GM18511 (cell line): ENCODE data around the gene KCTD5.
A peak's percentile ranks its signal among the peaks of the same experiment; 100 is the strongest.

Experiments used
- ATAC-seq: cut with Tn5 transposase; IDR thresholded peaks from one replicate; pipeline ENCODE4 v1.9.1; 2021; ENCODE audit warnings: mild to moderate bottlenecking, moderate library complexity; ENCODE audit not compliant: unreplicated experiment

KCTD5 gene

DNA sequence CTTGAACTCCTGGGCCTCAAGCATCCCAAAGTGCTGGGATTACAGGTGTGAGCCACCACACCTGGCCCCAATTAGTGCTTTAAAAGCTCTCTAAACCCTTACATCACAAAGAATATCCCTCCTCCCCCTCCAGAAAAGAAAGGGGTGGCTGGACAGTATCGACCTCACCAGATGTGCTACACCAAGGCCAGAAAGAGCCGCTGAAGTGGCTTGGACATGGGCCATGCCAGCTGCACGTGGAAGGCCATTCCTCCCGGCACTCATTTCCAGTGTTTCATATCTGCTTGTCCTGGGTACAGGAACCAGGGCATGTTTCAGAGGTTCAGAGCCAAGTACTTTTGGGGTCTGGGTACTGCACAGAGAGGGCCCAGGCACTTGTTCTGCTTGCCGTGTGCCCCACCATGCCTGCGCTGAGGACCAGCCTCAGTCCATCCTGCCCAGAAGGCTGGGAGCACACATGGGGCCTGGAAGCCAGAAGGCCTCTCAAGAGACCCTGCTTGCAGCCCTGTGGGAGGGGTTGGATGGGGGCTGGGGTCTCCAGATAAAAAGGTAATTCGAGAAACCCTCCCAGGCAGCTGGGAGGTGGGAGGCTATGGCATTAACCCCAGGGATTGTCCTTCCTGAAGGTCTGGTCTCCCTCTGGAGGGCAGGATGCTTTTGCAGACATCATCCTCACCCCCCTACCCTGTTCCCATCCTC is 66.6 kb downstream of the KCTD5 start:
- no peak for ATAC-seq

DNA sequence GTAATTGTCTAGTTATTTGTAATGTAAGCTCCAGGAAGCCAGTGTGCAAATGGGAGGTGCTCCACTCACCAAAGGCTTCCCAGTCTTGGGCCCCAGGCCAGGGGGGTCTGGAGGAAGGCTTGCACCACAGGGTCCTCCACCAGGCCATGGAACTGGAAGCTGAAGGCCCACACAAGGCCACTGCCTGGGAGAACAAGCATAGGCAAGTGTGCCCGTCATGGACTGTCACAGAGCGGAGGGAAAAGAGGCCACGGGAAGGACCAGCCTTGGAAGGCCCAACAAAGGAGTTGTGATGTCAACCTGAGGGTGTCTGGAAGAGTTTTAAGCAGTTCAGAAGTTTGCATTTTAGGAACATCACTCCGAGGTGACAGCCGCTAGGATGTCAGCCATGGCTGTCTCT is 67.2 kb downstream of the KCTD5 start:
- no peak for ATAC-seq

DNA sequence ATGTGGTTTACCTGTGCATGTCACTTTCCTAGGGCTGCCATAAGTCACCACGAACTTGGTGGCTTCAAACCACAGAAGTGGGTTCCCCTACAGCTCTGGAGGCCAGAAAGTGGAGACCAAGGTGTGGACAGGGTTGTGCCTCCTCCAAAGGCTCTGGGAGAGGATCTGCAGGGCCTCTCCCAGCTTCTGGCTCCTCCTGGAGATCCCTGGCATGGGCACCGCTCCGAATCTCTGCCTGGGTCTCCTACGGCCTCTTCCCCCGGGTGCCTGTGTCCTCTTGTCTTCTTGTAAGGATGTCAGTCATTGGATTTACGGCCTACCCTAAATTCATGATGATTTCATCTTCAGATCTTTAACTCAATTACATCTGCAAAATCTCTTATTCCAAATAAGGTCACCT is 67.6 kb downstream of the KCTD5 start:
- no peak for ATAC-seq

DNA sequence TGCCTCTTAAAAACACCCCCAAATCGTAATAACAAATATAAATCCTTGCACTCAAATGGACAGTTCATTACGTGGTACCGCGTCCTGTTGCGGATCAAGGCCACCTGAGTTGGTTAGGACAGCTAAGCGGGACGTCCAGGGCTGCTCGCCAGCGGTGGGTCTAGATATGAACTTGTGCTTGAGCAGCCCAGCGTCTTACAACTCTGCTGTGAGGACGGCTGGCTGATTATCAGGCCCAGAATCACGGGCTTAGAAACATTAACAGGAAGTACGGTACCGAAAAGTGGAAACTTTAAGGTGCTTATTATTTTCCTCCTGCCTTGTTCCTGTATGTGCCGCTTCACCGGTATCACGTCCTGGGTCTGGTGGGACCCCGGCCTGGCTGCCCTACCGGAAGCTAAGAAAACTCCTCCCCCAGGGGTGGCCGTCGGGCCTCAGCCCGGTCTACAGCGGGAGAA is 69.3 kb downstream of the KCTD5 start:
- ATAC-seq, result no peak

DNA sequence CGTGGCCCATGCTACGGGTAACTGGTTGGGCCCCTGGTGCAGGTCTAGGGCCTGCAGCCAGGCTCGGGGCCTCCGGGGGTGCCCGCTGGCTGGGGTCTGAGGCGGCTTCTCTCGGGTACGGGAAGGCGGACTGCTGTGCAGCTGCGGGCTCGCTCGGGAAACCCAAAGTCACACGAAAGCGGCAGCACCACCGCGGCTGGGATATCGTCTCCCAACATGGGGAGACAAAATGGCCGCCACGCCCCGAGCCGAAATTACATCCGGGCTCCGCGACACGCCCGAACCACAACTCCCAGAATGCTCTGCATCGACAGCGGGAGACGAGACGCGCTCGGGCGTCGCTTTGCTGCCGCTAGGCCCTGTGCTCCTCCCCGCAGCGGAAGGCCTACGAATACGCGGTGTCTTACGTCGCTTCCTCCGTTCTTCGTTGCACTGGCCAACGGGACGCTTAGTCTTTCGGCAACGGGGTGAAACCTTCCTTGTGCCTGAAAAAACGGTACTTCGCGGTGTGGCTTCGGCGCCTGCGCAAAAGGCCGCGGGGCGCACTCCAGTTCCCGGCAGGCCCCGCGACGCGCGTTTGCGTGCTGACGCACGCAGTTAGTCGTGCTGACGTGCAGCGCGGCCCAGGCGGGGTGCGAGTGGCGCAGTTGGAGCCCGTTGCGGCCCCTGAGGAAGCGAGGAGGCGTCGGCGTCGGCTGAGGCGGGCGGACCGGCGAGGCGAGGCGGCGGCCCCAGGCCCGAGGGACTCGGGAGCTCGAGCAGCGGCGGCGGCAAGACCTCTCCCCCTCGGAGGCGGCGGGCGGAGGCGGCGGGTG is 69.9 kb downstream of the KCTD5 start, which contains the start of gene SRRM2:
Gene SRRM2, plus strand, starts transcription at position 604 of the 815 bp plus-strand sequence. CDS start 3,727 bp downstream, outside the sequence.
- peak; percentile 85 for ATAC-seq

DNA sequence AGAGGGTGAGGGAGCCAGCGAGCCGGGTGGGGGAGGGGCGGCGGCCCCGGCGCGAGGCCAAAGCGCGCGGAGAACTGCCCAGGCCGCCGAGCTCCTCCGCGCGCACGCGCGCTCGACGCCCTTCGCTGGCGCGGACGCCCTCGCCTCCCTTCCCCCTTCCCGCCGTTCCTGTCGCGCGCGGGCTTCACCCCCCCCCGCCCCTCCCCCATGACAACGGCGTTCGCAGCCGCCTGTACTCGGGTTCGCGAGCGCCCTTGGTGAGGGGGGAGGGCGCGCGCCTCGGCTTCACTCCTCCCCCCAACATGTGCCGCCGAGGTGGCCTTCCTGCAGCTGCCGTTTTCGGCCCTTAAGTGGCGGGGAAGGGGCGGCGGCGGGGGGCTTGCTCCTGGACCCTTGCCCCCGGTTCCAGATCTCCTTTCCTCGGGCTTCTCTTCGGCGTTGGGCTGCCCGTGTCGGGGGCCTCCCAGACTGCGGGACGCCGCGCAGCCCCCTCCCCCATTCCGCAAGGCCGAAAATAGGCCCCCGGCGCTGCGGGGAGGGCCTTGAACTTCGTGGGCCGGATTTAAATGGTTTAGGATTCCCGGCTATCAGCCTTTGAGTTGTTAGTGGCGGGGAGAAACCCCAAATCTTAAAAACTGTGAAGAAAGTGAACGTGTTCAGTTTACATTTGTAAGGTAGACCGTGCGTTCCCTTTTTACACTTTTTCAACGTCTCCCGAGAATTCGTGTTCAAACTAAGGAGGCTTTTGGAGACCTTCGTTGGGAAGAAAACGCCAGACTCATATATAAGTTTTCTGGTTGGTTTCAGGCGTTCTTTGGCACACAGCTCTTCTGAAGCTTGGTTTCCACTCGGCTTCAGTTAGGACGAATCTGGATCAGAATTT is 70.8 kb downstream of the KCTD5 start:
- peak; percentile 59 for ATAC-seq

DNA sequence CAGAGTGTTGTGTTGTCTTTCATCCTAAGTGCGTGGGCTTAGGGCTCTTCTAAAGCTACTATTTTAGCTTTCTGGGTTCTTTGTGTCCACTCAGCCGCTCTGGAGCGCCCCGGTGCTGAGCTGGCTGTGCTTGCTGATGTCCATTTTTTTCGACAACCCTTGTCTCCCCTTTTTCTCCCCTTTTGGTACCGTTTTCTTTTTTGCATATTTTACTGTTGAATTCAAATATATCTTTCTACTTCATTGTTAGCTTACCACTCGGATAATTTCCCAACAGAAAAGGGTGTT is 71.4 kb downstream of the KCTD5 start:
- ATAC-seq, result no peak

DNA sequence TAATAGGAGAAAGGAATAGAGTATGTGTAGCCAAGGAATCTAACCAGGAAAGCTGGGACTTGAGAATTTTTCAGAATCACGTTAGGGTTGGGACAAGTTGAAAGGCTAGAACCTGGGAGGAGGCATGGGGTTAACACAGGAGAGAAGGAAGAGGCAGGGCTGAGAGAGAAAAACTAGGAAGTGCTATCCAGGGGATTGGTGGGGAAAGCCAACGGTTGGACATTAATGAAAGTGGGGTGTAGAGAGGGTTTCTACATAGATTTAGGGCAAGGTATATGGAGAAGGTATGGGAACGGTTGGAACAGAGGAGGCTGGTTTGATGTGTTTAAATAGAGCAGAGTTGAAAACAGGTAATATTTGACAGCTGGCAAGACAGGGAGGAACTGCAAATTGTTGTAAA is 72.8 kb downstream of the KCTD5 start:
- ATAC-seq, result no peak

DNA sequence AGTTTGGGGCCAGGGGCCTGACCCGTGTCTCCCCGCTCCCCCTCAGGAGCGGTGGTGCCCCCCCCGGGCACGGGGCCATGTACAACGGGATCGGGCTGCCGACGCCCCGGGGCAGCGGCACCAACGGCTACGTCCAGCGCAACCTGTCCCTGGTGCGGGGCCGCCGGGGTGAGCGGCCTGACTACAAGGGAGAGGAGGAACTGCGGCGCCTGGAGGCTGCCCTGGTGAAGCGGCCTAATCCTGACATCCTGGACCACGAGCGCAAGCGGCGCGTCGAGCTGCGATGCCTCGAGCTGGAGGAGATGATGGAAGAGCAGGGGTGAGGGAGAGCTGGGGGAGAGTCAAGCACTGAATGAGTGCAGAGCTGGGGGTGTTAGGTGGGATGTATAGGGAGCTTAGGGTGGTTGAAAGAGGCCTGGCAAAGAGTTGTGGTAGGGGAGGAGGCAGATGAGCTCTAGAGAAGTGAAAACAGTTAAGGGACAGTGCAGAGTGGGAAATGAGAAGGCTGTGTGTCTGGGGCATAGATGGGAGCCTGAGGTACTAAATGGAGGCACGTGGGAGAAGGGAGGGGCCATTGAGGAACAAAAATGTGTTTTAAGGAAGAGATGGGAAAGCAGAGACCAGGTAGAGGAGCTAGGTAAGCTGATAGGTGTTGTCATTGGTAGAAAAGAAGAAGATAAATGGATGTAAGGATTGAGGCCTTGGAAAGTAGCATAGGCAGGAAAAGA is 74.1 kb downstream of the KCTD5 start:
- no peak for ATAC-seq

DNA sequence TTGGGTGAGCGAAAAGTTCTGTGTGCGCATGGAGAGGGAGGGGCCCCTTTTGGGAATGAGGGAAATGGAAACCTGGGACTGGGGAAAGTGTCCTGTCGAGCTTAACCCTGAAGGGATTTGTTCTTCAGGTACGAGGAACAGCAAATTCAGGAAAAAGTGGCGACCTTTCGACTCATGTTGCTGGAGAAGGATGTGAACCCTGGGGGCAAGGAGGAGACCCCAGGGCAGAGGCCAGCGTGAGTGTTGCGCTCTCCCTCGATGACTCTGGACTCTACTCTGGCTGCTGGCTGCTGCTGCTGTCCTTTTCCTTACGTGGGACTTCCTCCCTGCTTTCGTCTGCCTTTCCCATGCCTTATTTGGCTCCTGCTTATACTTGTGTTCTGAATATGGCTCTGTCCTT is 75.0 kb downstream of the KCTD5 start:
- ATAC-seq, result no peak
